K562 (cell line): ENCODE results near the gene OXNAD1.

Experiments
- BCLAF1 ChIP-seq, 2 experiments: fragments of 450-650 bp in 1 of 2; IDR thresholded peaks; 2 replicates each; pipeline ENCODE4 v1.6.1; 2011 to 2017; ENCODE audit warnings: low read depth in 2 of 2, antibody characterized with exemption in 1 of 2, borderline replicate concordance in 1 of 2, low read length in 1 of 2, mild to moderate bottlenecking in 1 of 2, mixed read lengths in 1 of 2; ENCODE audit not compliant: control insufficient read depth in 1 of 2
- BRD4 ChIP-seq: fragments of 200-600 bp; sonication (generic); IDR thresholded peaks from 2 replicates; pipeline ENCODE4 v1.6.1; 2017; ENCODE audit warnings: inconsistent platforms
- CTCF ChIP-seq, 3 experiments: IDR thresholded peaks in 2 of 3; conservative IDR thresholded peaks in 1 of 3; 2 replicates each; pipeline ENCODE4 v1.5.1; 2011 to 2012; ENCODE audit warnings: low read length in 3 of 3, mild to moderate bottlenecking in 3 of 3, control low read depth in 2 of 3, improper control_type of control experiment in 1 of 3, inconsistent platforms in 1 of 3, low read depth in 1 of 3, mixed read lengths in 1 of 3, moderate library complexity in 1 of 3; ENCODE audit not compliant: insufficient read depth in 2 of 3
- FOXM1 ChIP-seq, 2 experiments: fragments of 450-650 bp in 1 of 2; sonication (generic) in 1 of 2; formaldehyde crosslinking in 1 of 2; IDR thresholded peaks; 2 replicates each; pipeline versions ENCODE4 v1.6.1 to v1.9.0; 2017 to 2022; ENCODE audit warnings: low read depth in 2 of 2, mild to moderate bottlenecking in 2 of 2, missing genetic modification reagents in 1 of 2, moderate library complexity in 1 of 2
- JUNB ChIP-seq: fragments of 450-650 bp; formaldehyde crosslinking; conservative IDR thresholded peaks from 2 replicates; pipeline ENCODE4 v1.4.0; 2020; ENCODE audit warnings: mild to moderate bottlenecking
- KAT2B ChIP-seq: IDR thresholded peaks from one replicate; pipeline ENCODE4 v1.6.1; 2012; ENCODE audit warnings: low read depth, mild to moderate bottlenecking, control low read depth, inconsistent platforms, low read length, moderate library complexity
- SAP30 ChIP-seq: fragments of 200-600 bp; sonication (generic); IDR thresholded peaks from 2 replicates; pipeline ENCODE4 v1.6.1; 2012; ENCODE audit warnings: borderline replicate concordance, low read depth, mild to moderate bottlenecking, moderate library complexity, low read length, control low read depth, inconsistent platforms; ENCODE audit not compliant: insufficient read depth, poor library complexity, severe bottlenecking
- TAF1 ChIP-seq: IDR thresholded peaks from 2 replicates; pipeline ENCODE4 v1.6.1; 2011; ENCODE audit warnings: mild to moderate bottlenecking, low read length, moderate library complexity; ENCODE audit not compliant: insufficient read depth, control insufficient read depth, severe bottlenecking; ENCODE audit errors: extremely low read depth
- ZFP36 ChIP-seq: fragments of 150-350 bp; IDR thresholded peaks from 2 replicates; pipeline ENCODE4 v1.6.1; 2018; ENCODE audit warnings: low read length, low read depth; ENCODE audit not compliant: partially characterized antibody
- ZNF41 ChIP-seq: fragments of 250-450 bp; sonication (Bioruptor Pico); conservative IDR thresholded peaks from 2 replicates; pipeline ENCODE4 v1.4.0; 2020; ENCODE audit warnings: mild to moderate bottlenecking

- TF ChIP-seq TAF1, result no peak
- no peak for TF ChIP-seq KAT2B
- TF ChIP-seq FOXM1 (IDR thresholded peaks at IDR 0.05; ENCODE audit: low read depth), result no peak
- no peak for TF ChIP-seq FOXM1 (CRISPR knock-in tag; IDR thresholded peaks at IDR 0.05; ENCODE audit: low read depth)
- TF ChIP-seq JUNB (CRISPR knock-in tag), result no peak
- TF ChIP-seq ZFP36, result no peak
- no peak for TF ChIP-seq CTCF (IDR thresholded peaks at IDR 0.05 in 2 of 3, conservative IDR thresholded peaks at IDR 0.05 in 1 of 3; ENCODE audit: insufficient read depth in 2 of 3, low read depth in 1 of 3, low read length in 3 of 3)
- TF ChIP-seq BCLAF1 (IDR thresholded peaks at IDR 0.05; ENCODE audit: borderline replicate concordance in 1 of 2, control insufficient read depth in 1 of 2, low read depth in 2 of 2, low read length in 1 of 2), result no peak
- TF ChIP-seq SAP30, result no peak
- TF ChIP-seq BRD4, result no peak
- no peak for TF ChIP-seq ZNF41
Measured at GRCh38 chr3:16255726-16256125, 9.3 kb upstream of the OXNAD1 start.
